Hepatocyte (in vitro differentiated cells): ENCODE data around the gene CEL.
"Not testable (repeated sequence)": the region's sequence is repeated elsewhere in the genome, so short reads cannot be mapped to it uniquely, and the experiment has no call there.

Source experiments
- CTCF ChIP-seq: fragments of 200-600 bp; sonication (generic); IDR thresholded peaks from 2 replicates; pipeline ENCODE4 v1.5.1; 2016; ENCODE audit warnings: antibody characterized with exemption, mild to moderate bottlenecking; ENCODE audit not compliant: poor library complexity
- EZH2phosphoT487 ChIP-seq: fragments of 200-600 bp; sonication (generic); IDR thresholded peaks from one replicate; pipeline ENCODE4 v1.6.1; 2018; ENCODE audit warnings: antibody characterized with exemption, mild to moderate bottlenecking, low read depth, moderate library complexity; ENCODE audit not compliant: unreplicated experiment, severe bottlenecking

DNA sequence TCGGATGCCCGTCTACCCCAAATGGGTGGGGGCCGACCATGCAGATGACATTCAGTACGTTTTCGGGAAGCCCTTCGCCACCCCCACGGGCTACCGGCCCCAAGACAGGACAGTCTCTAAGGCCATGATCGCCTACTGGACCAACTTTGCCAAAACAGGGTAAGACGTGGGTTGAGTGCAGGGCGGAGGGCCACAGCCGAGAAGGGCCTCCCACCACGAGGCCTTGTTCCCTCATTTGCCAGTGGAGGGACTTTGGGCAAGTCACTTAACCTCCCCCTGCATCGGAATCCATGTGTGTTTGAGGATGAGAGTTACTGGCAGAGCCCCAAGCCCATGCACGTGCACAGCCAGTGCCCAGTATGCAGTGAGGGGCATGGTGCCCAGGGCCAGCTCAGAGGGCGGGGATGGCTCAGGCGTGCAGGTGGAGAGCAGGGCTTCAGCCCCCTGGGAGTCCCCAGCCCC is 8.8 kb downstream of the CEL start:
- not testable (repeated sequence) for TF ChIP-seq EZH2phosphoT487, CTCF
